Lower lobe of right lung (tissue), 2 donors: Measurements from ENCODE around the gene TMCC2. TPM values are rescaled to one million over a fixed set of nuclear protein-coding genes. Genes with fewer than 3 reads are reported as not detected.

Source experiments
- ATAC-seq, 2 donors: fragments of 200-7000 bp; cut with Tn5 transposase; one replicate each; pipeline ENCODE4 v1.9.1; 2020 to 2022; ENCODE audit warnings: mild to moderate bottlenecking in 2 of 2, moderate library complexity in 2 of 2
- DNase-seq: peaks from one replicate; pipeline ENCODE4 v3.0.0-alpha.2; 2020
- H3K27ac ChIP-seq: fragments of 200-600 bp; one replicate; pipeline ENCODE4 v1.8.0; 2022
- H3K27me3 ChIP-seq: fragments of 200-600 bp; one replicate; pipeline ENCODE4 v1.8.0; 2022; ENCODE audit warnings: low read depth
- H3K36me3 ChIP-seq: fragments of 200-600 bp; one replicate; pipeline ENCODE4 v1.8.0; 2022; ENCODE audit warnings: mild to moderate bottlenecking
- H3K4me1 ChIP-seq: fragments of 200-600 bp; one replicate; pipeline ENCODE4 v1.8.0; 2022
- H3K4me3 ChIP-seq: fragments of 200-600 bp; one replicate; pipeline ENCODE4 v1.8.0; 2022; ENCODE audit warnings: mild to moderate bottlenecking
- H3K9me3 ChIP-seq: fragments of 200-600 bp; one replicate; pipeline ENCODE4 v1.8.0; 2022
- intact Hi-C: fragments of 100-400 bp; cut with DNase I; formaldehyde crosslinking; loops from one replicate; pipeline ENCODE4 v1.11.0; 2022
- total RNA-seq: library from RNA; stranded (reverse); fragmentation: NEBNext Ultra II Directional; extraction: Animal tissue kit (Norgen Biotek cat#: 25700); gene quantifications from one replicate; pipeline ENCODE4 v1.2.1, GENCODE V29; 2021
- TF ChIP-seq, protein P1 (sequence below): fragments of 200-600 bp; IDR thresholded peaks from one replicate; pipeline ENCODE4 v1.8.0; 2022; ENCODE audit warnings: antibody characterized with exemption, mild to moderate bottlenecking
- donor health status: DM: no; HTN: yes; CAD: no; lungs with severe emphysema.

Gene TMCC2
- total RNA-seq, 1 donor from 2014 or later = 3.0 TPM

DNA sequence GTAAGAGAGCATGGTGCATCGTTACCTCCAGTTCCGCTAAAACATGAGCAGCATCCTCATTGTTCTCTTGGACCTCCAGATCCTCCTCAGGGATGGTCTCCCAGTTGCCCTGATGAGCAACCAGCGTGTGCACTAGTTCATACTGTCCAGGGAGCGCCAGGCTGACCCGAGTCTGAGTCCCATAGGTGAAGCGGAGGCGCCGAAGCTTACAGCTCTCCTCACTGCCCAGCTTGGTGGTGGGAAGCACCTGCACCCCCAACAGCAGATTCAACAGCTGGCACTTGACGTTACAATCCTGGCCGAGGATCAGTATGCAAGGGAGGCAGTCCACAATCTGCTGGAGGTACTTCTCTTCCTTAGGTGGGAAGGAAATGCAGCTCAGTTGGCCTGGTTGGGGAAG is 40.3 kb upstream of the TMCC2 start:
- H3K4me1 ChIP-seq = peaks cover 48% of the 10 kb centered on the region
- DNase-seq (no peak), ATAC-seq (no peak)
- H3K27me3 ChIP-seq = no peaks in the 10 kb centered on the region
- H3K27ac ChIP-seq = no peak overlapping the region
- peaks cover 10% of the 10 kb centered on the region for H3K36me3 ChIP-seq
- no peak overlapping the region for H3K4me3 ChIP-seq
- intact Hi-C loops = no loop called here
- TF ChIP-seq, protein P1, sequence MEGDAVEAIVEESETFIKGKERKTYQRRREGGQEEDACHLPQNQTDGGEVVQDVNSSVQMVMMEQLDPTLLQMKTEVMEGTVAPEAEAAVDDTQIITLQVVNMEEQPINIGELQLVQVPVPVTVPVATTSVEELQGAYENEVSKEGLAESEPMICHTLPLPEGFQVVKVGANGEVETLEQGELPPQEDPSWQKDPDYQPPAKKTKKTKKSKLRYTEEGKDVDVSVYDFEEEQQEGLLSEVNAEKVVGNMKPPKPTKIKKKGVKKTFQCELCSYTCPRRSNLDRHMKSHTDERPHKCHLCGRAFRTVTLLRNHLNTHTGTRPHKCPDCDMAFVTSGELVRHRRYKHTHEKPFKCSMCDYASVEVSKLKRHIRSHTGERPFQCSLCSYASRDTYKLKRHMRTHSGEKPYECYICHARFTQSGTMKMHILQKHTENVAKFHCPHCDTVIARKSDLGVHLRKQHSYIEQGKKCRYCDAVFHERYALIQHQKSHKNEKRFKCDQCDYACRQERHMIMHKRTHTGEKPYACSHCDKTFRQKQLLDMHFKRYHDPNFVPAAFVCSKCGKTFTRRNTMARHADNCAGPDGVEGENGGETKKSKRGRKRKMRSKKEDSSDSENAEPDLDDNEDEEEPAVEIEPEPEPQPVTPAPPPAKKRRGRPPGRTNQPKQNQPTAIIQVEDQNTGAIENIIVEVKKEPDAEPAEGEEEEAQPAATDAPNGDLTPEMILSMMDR = no peak
- H3K9me3 ChIP-seq = no peaks in the 10 kb centered on the region

DNA sequence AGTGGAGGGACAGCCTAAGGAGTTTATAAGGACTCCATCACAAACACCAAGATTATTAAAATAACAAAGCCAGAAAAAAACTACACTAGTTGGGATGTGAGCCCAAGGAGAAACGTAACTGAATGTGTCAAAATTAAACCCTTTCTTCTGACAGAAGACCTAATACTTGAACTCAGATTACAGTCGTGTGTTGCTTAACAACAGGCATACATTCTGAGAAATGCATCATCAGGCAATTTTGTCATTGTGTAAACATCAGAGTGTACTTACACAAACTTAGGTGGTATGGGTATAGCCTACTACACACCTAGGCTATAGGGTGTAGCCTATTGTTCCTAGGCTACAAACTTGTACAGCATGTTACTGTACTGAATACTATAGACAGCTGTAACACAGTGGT is 39.6 kb upstream of the TMCC2 start:
- H3K27ac ChIP-seq = no peak overlapping the region
- no peaks in the 10 kb centered on the region for H3K9me3 ChIP-seq
- H3K4me1 ChIP-seq = peaks cover 46% of the 10 kb centered on the region
- H3K36me3 ChIP-seq = peaks cover 10% of the 10 kb centered on the region
- no peaks in the 10 kb centered on the region for H3K27me3 ChIP-seq
- H3K4me3 ChIP-seq = no peak overlapping the region
- no peak for DNase-seq
- TF ChIP-seq, protein P1 = no peak
- ATAC-seq = no peak
- intact Hi-C loops = no loop called here

DNA sequence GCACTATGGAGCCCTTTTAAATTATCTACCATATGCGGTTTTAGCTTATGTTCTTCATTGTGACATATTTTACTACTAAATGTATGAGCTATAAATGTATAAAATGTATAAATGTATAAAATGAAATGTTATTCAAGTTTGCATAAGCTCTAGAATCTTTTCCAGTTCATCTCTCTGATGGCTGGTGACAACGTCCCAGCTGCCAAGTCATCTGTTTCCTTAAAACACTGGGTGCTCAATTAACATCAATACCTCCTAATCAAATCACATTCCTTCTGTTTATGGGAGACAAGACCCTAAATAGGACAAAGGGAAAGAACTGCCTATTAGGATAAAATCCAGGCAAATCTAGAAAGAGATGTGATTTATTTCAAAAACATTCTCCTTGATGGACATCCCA is 39.1 kb upstream of the TMCC2 start:
- TF ChIP-seq, protein P1 = no peak

DNA sequence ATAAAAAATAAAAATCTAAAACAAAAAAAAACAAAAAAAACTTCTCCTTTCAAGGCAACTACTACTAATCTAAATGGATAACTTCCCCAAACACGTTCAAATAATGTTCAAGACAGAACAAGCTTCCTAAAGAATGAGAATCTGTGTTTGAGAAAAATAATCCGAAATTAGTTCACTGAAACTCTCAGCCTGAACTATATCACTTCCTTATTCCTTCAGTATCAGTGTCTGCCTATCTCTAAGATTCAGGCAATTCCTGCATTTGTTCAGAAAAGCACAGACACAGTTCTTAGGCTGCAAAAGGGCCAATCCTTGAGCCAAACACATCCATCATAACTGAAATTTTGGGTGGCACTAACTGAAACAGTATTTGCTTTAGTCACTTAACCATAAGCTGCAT is 38.6 kb upstream of the TMCC2 start:
- intact Hi-C loops = no loop called here
- no peak overlapping the region for H3K27ac ChIP-seq
- ATAC-seq = no peak
- no peaks in the 10 kb centered on the region for H3K9me3 ChIP-seq
- no peak overlapping the region for H3K4me3 ChIP-seq
- peaks cover 5% of the 10 kb centered on the region for H3K36me3 ChIP-seq
- no peaks in the 10 kb centered on the region for H3K27me3 ChIP-seq
- TF ChIP-seq, protein P1 = no peak
- no peak for DNase-seq
- H3K4me1 ChIP-seq = peaks cover 37% of the 10 kb centered on the region

More for the DNA sequence above, 39.1 kb upstream of the TMCC2 start:
- no peaks in the 10 kb centered on the region for H3K27me3 ChIP-seq
- peaks cover 7% of the 10 kb centered on the region for H3K36me3 ChIP-seq
- peaks cover 41% of the 10 kb centered on the region for H3K4me1 ChIP-seq
- no peaks in the 10 kb centered on the region for H3K9me3 ChIP-seq
- no peak overlapping the region for H3K27ac ChIP-seq
- no peak overlapping the region for H3K4me3 ChIP-seq
- intact Hi-C loops = no loop called here
- no peak for DNase-seq
- no peak for ATAC-seq

DNA sequence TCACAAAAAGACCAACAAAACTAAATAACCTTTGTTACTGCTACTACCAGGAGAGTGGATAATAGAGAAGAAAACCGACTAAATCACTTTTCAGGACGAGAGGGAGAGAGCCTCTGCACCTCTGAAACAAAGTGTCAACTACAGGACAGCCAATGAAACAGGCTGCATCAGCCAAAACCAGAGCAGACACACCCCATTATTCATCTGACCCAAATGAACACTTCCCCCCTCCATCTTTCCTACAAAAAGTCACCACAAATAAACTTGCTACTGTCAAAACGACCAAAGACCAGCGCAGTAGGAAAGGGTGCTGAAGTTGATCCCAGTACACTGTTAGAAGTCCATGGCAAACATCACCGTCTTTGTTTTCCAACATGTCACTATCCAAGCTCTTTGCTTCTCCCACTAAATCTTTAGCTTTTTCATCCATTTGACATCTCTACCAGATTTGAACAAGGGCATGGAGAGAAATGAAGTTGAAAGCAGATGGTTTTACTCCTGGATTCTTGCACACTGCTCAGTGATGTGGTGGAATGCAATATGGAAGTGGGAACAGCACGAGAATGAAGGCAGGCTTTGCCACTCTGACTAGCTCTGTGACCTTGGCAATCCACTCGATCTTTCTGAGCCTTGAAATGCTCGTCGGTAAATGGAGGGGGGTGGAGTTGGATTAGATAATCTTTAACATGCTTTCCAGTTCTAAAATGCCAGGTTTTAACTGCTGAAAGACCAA is 36.7 kb upstream of the TMCC2 start:
- Histone ChIP-seq H3K4me3 (no peak overlapping the region), H3K36me3 (peaks cover 5% of the 10 kb centered on the region)

More for the DNA sequence above, 36.7 kb upstream of the TMCC2 start:
- Histone ChIP-seq H3K27ac (no peak overlapping the region), H3K27me3 (no peaks in the 10 kb centered on the region), H3K9me3 (no peaks in the 10 kb centered on the region), H3K4me1 (peaks cover 37% of the 10 kb centered on the region)
- intact Hi-C loops = no loop called here
- DNase-seq (no peak), ATAC-seq (peak; percentile 57 to 59)
- TF ChIP-seq, protein P1 = no peak
